Measurements from ENCODE around the gene TSSK2.

TSSK2 gene

GRCh38 chr22:19123936-19124335, 7.2 kb upstream of the TSSK2 start:
- peaks cover 4% of the 10 kb centered on the region for H3K4me1 ChIP-seq (ENCODE audit: insufficient read depth, poor library complexity, severe bottlenecking)

GRCh38 chr22:19124377-19124776, 6.7 kb upstream of the TSSK2 start:
- ATAC-seq (ENCODE audit: low read depth): no peak
- H3K27ac ChIP-seq (ENCODE audit: poor library complexity, severe bottlenecking): no peak overlapping the region
- H3K36me3 ChIP-seq (ENCODE audit: low read depth): peaks cover 7% of the 10 kb centered on the region
- peaks cover 5% of the 10 kb centered on the region for H3K4me1 ChIP-seq (ENCODE audit: insufficient read depth, poor library complexity, severe bottlenecking)
- DNase-seq (ENCODE audit: low spot score): no peak
- no peak overlapping the region for H3K4me3 ChIP-seq (ENCODE audit: severe bottlenecking)
- H3K27me3 ChIP-seq (ENCODE audit: insufficient read depth, poor library complexity, severe bottlenecking): no peaks in the 10 kb centered on the region
- no peak for TF ChIP-seq CTCF (IDR thresholded peaks at IDR 0.05; ENCODE audit: poor library complexity, severe bottlenecking)
- H3K9me3 ChIP-seq (ENCODE audit: severe bottlenecking): no peaks in the 10 kb centered on the region

More at GRCh38 chr22:19123936-19124335, 7.2 kb upstream of the TSSK2 start:
- H3K4me3 ChIP-seq (ENCODE audit: severe bottlenecking): no peak overlapping the region
- H3K36me3 ChIP-seq (ENCODE audit: low read depth): peaks cover 7% of the 10 kb centered on the region
- no peak for TF ChIP-seq CTCF (IDR thresholded peaks at IDR 0.05; ENCODE audit: poor library complexity, severe bottlenecking)
- no peaks in the 10 kb centered on the region for H3K27me3 ChIP-seq (ENCODE audit: insufficient read depth, poor library complexity, severe bottlenecking)
- DNase-seq (ENCODE audit: low spot score): no peak
- H3K9me3 ChIP-seq (ENCODE audit: severe bottlenecking): no peaks in the 10 kb centered on the region
- no peak overlapping the region for H3K27ac ChIP-seq (ENCODE audit: poor library complexity, severe bottlenecking)
- ATAC-seq (ENCODE audit: low read depth): no peak

GRCh38 chr22:19125011-19125410, 6.1 kb upstream of the TSSK2 start:
- no peak overlapping the region for H3K27ac ChIP-seq (ENCODE audit: poor library complexity, severe bottlenecking)
- ATAC-seq (ENCODE audit: low read depth) (no peak), DNase-seq (ENCODE audit: low spot score) (no peak)
- no peak overlapping the region for H3K4me3 ChIP-seq (ENCODE audit: severe bottlenecking)
- no peak for TF ChIP-seq CTCF (IDR thresholded peaks at IDR 0.05; ENCODE audit: poor library complexity, severe bottlenecking)
- peaks cover 6% of the 10 kb centered on the region for H3K36me3 ChIP-seq (ENCODE audit: low read depth)
- H3K9me3 ChIP-seq (ENCODE audit: severe bottlenecking): no peaks in the 10 kb centered on the region
- no peaks in the 10 kb centered on the region for H3K27me3 ChIP-seq (ENCODE audit: insufficient read depth, poor library complexity, severe bottlenecking)
- peaks cover 11% of the 10 kb centered on the region for H3K4me1 ChIP-seq (ENCODE audit: insufficient read depth, poor library complexity, severe bottlenecking)

GRCh38 chr22:19125474-19126308, 5.4 kb upstream of the TSSK2 start:
- ATAC-seq (ENCODE audit: low read depth): no peak
- H3K27me3 ChIP-seq (ENCODE audit: insufficient read depth, poor library complexity, severe bottlenecking): no peaks in the 10 kb centered on the region
- H3K27ac ChIP-seq (ENCODE audit: poor library complexity, severe bottlenecking): no peak overlapping the region
- no peak for DNase-seq (ENCODE audit: low spot score)
- no peaks in the 10 kb centered on the region for H3K9me3 ChIP-seq (ENCODE audit: severe bottlenecking)
- TF ChIP-seq CTCF (IDR thresholded peaks at IDR 0.05; ENCODE audit: poor library complexity, severe bottlenecking): no peak
- no peaks in the 10 kb centered on the region for H3K36me3 ChIP-seq (ENCODE audit: low read depth)
- no peak overlapping the region for H3K4me3 ChIP-seq (ENCODE audit: severe bottlenecking)
- peaks cover 11% of the 10 kb centered on the region for H3K4me1 ChIP-seq (ENCODE audit: insufficient read depth, poor library complexity, severe bottlenecking)
